Astrocyte of the hippocampus (primary cell): ENCODE results near the gene CEP350.
"Not testable (repeated sequence)": the region's sequence is repeated elsewhere in the genome, so short reads cannot be mapped to it uniquely, and the experiment has no call there.

Experiments used
- DNase-seq: peaks from one replicate; pipeline ENCODE4 v3.0.0; 2011; ENCODE audit warnings: low read depth, low spot score

CEP350 gene

GRCh38 chr1:179939941-179940340 lies 14.7 kb upstream of the CEP350 start:
- DNase-seq = no peak

GRCh38 chr1:179941454-179941853 lies 13.2 kb upstream of the CEP350 start:
- no peak for DNase-seq

- DNase-seq = no peak
Measured at GRCh38 chr1:179950651-179951050, 4.0 kb upstream of the CEP350 start.

- no peak for DNase-seq
Measured at GRCh38 chr1:179951383-179952144, 3.0 kb upstream of the CEP350 start.

DNA sequence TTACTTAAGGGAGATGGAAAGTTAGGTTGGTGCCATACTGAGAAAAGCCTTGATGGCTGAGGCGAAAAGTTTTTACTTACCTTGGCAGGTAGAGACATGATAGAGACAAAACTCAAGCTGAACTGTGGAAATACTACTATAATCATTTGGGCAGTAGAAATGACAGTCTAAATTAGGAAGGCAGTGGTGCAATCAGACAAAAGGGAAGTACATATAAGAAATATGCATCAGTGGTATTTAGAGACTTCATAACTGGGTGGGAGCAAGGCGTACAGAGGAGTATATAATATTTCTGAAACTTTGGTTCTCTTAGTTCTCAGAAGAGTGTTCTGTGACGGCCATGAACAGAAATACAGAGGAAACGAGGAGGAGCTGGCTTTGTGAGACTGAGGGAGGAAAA lies 2.4 kb upstream of the CEP350 start:
- no peak for DNase-seq

GRCh38 chr1:179953974-179954492 lies 577 bp upstream of the CEP350 start:
- DNase-seq = no peak

DNA sequence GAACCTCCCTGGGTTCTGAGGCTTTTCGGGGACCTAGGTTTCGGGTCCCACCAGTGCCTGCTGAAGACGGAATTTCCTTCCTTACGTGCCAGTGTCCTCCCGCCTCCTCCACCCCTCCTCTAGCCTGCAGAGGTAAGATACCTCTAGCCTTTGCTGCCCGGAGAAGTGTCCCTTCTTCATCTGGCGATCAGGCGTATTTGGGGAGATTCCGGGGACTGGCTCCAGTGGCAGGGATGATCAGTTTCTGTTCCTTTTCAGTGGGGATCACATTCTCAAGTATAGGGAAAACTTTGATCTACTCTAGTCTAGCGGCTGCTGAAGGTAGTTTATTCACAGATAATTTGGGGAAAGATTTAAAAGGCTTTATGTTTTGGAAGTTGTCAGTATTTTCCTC lies 674 bp downstream of the CEP350 start:
- no peak for DNase-seq

DNA sequence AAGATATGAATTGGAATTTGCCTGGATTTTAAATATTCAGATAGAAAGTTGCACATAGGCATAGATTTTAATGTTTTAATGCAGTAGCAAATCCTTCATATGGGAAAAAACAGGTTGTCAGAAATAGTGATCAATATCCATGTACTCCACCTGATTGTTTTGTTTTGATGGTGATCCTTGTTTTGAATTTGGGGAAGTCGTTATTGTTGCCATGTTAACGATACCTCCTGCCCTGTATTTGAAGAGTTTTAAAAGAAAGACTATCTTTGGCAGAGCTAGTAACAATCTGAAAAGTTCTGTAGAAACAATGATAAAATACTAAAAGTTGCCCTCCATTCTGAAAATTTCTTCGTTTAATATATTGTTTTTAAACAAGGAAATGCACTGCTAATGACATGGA lies 1.1 kb downstream of the CEP350 start:
- DNase-seq = no peak

DNA sequence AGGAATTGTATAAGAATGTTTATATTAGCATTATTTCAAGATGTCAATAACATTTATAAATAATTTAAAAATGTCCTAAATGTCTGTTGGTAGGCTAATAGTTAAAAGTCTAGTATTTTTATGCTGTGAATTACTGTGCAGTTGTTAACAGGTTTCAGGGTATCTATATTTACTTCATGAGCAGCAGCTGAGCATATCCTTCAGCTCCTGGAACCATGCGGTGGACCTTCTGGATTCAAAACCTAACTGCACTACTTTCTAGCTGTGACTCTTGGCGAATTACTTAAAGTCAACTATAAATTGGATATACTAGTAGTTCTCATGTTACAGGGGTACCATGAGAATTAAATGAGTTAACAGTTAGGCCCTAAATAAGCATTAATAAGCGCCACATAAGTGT lies 3.7 kb downstream of the CEP350 start:
- no peak for DNase-seq

DNA sequence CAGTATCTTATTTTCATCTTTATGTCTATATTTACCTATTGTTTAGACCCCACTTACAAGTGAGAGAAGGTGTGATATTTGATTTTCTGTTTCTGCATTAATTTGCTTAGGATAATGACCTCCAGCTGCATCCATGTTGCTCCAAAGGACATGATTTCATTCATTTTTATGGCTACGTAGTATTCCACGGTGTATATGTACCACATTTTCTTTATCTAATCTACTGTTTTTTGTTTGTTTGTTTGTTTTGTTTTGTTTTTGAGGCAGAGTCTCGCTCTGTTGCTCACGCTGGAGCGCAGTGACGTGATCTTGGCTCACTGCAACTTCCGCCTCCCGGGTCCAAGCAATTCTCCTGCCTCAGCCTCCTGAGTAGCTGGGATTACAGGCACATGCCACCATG lies 7.6 kb downstream of the CEP350 start:
- not testable (repeated sequence) for DNase-seq

GRCh38 chr1:179966551-179966950 lies 11.9 kb downstream of the CEP350 start:
- DNase-seq = no peak

DNA sequence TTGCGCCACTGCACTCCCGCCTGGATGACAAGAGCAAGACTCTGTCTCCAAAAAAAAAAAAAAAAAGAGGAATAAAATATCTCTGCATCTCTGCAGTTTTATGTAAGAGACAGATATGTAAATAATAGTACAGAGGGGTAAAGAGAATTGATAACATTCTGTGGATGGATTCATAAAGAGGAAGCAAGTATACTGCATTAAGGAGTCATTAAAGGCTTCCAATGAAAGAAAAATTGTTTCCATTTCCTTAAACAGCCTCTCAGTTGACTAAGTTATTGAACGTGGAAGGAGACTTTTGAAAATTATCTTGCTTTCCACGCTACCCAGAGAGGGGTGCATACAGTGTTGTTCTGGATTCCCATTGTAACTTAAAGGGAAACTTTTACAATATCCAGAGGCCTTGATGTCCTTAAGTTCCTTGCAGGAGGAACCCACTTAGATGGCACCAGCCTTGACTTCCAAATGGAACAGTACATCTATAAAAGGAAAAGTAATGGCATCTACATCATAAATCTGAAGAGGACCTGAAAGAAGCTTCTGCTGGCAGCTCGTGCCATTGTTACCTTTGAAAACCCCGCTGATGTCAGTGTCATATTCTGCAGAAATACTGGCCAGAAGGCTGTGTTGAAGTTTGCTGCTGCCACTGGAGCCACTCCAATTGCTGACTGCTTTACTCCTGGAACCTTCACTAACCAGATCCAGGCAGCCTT lies 13.8 kb downstream of the CEP350 start:
- DNase-seq = no peak

DNA sequence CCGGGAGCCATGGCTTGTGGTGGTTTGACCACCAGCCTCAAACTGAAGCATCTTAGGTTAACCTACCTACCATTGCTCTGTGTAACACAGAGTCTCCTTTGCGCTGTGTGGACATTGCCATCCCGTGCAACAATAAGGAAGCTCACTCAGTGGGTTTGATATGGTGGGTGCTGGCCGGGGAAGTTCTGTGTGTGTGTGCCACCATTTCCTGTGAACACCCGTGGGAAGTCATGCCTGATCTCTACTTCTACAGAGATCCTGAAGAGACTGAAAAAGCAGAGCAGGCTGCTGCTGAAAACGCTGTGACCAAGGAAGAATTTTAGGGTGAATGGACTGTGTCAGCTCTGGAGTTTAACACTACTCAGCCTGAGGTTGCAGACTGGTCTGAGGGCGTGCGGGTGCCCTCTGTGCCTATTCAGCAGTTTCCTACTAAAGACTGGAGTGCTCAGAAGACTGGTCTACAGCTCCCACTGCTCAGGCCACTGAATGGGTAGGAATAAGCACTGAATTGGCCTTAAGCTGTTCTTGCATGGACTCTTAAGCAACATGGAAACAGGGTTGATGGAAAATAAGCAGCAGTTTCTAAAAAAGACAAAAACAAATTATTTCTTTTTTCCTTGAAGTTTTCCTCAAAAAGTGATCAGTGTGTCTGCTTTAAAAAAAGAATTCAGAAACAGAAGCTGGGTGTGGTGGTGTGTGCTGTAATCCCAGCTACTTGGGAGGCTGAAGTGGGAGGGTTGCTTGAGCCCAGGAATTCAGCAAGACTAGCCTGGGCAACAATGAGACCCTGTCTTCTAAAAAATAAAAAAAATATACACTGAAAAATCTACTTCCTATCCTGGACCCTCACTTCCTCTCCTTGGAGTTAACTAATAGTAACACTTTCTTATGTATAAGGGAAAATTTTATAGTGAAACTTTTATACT lies 14.6 kb downstream of the CEP350 start:
- no peak for DNase-seq

DNA sequence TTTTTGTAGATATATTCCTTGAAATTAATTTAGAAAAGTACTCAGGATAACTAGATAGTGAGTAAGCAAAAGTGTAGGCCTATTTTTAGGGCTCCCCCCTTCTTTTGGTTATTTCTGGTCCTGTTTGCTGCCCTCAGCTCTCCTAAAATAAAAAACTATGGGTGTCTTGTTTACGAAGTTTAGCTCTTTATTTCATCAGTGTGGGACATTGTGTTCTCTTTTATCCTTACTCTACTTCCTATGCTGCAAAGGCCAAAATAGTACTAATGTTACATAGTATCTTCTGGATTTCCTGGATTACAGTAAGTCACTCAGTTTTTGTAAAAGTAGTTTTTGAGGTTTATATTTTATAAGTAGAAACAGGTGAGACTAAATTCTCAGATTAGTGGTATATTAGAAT lies 15.4 kb downstream of the CEP350 start:
- DNase-seq = no peak

DNA sequence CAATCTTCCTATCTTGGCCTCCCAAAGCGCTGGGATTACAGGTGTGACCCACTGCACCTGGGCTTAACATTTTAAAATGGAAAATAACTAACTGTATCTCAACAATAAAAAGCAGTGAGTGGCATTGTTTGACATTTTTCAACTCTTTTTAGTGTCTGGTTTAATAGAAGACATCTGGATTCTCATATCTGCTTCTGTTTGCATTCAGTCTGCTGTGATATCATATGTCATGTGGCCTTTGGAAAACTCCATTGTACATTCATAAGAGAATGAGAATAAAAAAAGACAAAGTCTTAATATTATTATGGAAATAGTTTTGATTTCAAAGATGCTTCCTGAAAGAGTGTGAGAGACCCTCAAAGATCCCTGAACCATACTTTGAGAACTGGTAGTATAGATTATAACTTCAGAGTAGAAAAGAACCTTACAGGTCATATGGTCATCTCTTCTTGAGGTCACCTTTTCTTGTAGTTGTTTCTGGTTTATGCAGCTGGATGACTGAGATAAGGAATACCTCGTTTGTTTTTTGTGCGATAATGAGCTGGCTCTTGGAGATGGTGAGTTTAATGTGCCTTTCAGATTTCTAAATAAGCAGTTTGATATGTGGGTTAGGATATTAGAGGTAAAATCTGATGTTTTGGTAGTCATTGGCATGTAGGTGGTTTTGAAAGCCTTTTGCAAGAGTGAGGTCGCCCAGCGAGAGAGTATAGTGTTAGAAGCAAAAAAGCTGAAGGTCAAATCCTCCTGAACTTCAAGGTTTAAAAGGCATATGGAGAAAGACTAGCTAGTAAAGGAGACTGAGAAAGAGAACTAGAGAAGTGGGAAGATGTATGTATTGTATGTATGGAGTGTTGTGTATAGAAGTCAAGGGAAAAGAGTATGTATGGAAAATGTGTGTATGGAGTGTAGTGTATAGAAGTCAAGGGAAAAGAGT lies 17.2 kb downstream of the CEP350 start:
- no peak for DNase-seq

DNA sequence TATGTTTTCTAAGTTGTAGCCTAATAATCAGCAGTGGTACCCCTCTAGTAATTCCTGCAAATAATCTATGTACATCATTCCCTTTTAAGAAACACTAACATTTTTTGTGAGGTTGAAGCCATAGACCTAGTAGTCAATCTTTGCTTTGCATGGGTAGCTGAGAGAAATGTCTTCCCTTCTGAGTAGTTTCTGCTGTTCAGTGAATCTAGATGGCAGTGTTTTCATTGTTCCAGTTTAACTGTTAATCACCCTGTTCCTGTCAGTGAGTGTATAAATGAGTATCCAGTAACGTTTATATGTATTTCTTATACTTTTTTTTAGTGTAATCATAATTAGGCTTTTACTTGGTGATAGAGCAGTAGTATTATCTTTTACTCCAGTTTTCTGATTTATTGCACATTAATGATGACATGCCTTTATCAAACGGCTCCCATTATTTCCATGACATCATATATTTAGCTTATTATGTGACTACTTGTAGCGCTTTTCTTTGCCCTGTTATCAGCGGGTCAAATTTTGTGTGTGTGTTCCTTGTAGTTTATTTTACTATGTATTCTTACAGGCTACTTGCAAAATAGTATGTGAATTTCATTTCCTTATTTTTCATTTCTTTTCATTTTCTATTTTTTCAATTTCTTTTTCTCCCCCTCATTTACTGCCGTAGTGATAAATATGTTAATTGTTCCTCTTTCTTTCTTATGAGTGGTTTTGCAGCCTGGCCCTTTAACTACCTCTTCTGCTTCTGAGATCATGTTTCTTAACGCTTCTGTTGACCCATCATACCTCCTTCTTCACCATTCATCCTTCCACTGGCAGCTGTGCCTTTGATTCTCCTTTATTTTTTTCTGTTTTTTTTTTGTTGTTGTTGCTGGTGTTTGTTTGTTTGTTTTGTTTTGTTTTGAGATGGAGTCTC lies 18.8 kb downstream of the CEP350 start:
- no peak for DNase-seq

DNA sequence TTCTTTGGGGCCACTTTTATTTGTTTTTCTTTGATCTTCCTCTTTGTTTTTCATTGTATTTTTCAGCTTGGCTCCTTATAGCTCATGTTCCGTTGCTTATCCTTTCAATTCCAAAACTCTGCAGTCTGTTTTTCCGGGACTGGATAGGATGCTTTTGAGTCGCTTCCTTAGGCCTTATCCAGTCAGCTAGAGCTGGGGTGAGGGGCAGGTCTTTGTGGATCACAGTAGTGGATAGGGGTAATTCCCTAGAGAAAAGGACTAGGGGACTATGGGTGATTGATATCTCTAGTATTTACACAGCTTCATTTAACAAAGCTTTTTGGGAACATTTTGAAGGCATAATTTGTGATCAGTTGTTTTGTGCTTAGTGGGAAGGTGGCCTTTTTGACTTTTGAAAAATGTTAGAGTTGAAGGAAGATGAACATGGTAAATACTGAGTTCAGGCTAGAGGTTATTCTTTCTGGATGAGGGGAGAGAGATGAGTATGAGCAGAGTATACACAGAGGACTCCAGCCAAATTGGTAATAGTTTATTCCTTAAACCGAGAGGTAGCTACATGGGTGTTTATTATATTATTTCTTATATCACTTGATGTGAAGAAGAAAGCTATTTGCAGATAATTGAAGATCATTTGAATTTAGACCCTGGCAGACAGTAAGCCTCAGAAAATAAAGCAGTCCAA lies 22.5 kb downstream of the CEP350 start:
- DNase-seq = no peak

- DNase-seq = no peak
Measured at GRCh38 chr1:179978199-179979079, 23.8 kb downstream of the CEP350 start.
